Right lobe of liver (tissue), 6 donors: ENCODE data around the gene NEURL1. TPM values are rescaled to one million over a fixed set of nuclear protein-coding genes. Genes with fewer than 3 reads are reported as not detected.
A peak's percentile ranks its signal among the peaks of the same experiment; 100 is the strongest.
"Not testable (repeated sequence)": the region's sequence is repeated elsewhere in the genome, so short reads cannot be mapped to it uniquely, and the experiment has no call there.

Experiments used
- ATAC-seq, 4 donors: fragments of 200-7000 bp; cut with Tn5 transposase; one replicate each; pipeline ENCODE4 v1.9.1; 2020; ENCODE audit warnings: mild to moderate bottlenecking in 4 of 4, moderate library complexity in 4 of 4
- DNase-seq, 3 donors: peaks; one replicate each; pipeline ENCODE4 v3.0.0-alpha.2; 2020
- H3K27ac ChIP-seq, 3 donors: fragments of 200-600 bp; one replicate each; pipeline ENCODE4 v1.8.0; 2022
- H3K27me3 ChIP-seq, 2 donors: fragments of 200-600 bp; one replicate each; pipeline ENCODE4 v1.8.0; 2022
- H3K36me3 ChIP-seq, 4 donors: fragments of 200-600 bp; sonication (generic) in 1 of 4; one replicate each; pipeline versions ENCODE4 v1.5.1 to v1.8.0; 2017 to 2022; ENCODE audit warnings: control low read depth in 1 of 4
- H3K4me1 ChIP-seq, 4 donors: fragments of 200-600 bp; sonication (generic) in 1 of 4; one replicate each; pipeline versions ENCODE4 v1.5.1 to v1.8.0; 2017 to 2022; ENCODE audit warnings: control low read depth in 1 of 4
- H3K4me3 ChIP-seq, 3 donors: fragments of 200-600 bp; one replicate each; pipeline ENCODE4 v1.8.0; 2022
- H3K9me3 ChIP-seq, 4 donors: fragments of 200-600 bp; sonication (generic) in 1 of 4; one replicate each; pipeline versions ENCODE4 v1.5.1 to v1.8.0; 2017 to 2022; ENCODE audit warnings: control low read depth in 1 of 4
- POLR2A ChIP-seq: fragments of 450-650 bp; IDR thresholded peaks from one replicate; pipeline ENCODE4 v1.6.1; 2017; ENCODE audit warnings: antibody characterized with exemption, mild to moderate bottlenecking
- WGBS: methylation state at CpG from one replicate; pipeline ENCODE4 v1.1.6; 2018; ENCODE audit warnings: low coverage, low lambda C conversion rate; ENCODE audit not compliant: insufficient coverage; ENCODE audit errors: missing lambda C conversion rate; 5-methylcytosine and 5-hydroxymethylcytosine counted together
- intact Hi-C, 2 donors: fragments of 100-400 bp; cut with DNase I; formaldehyde crosslinking; loops; one replicate each; pipeline versions ENCODE4 v1.11.2 to v1.14.1; 2022
- total RNA-seq, 6 experiments: library from RNA; depleted of rRNA in 2 of 6; stranded (reverse); fragments of >200 nt in 2 of 6; fragmentation: NEBNext Ultra II Directional in 3 of 6; extraction: Animal tissue kit (Norgen Biotek cat#: 25700) in 3 of 6; gene quantifications; one replicate each; pipeline versions ENCODE4 v1.1.0 to v1.2.4, GENCODE V29; 2016 to 2023
- TF ChIP-seq, protein P1 (sequence below), 4 donors: fragments of 200-600 bp in 3 of 4; fragments of 450-650 bp in 1 of 4; IDR thresholded peaks; one replicate each; pipeline versions ENCODE4 v1.5.1 to v1.8.0; 2016 to 2022; ENCODE audit warnings: antibody characterized with exemption in 4 of 4, mild to moderate bottlenecking in 2 of 4
- donor health status: DM: no; HTN: yes; CAD: no.
- donor health status: DM: no; HTN: no; CAD: no.
- donor health status: DM: no; HTN: no; CAD: no.
- donor health status: DM: no; HTN: yes; CAD: no.
- donor health status: DM: no; HTN: yes; CAD: no.

Gene NEURL1
- total RNA-seq, 6 experiments from 2014 or later = 0.10 to 1.6 (median 0.83) TPM; not detected in 1

DNA sequence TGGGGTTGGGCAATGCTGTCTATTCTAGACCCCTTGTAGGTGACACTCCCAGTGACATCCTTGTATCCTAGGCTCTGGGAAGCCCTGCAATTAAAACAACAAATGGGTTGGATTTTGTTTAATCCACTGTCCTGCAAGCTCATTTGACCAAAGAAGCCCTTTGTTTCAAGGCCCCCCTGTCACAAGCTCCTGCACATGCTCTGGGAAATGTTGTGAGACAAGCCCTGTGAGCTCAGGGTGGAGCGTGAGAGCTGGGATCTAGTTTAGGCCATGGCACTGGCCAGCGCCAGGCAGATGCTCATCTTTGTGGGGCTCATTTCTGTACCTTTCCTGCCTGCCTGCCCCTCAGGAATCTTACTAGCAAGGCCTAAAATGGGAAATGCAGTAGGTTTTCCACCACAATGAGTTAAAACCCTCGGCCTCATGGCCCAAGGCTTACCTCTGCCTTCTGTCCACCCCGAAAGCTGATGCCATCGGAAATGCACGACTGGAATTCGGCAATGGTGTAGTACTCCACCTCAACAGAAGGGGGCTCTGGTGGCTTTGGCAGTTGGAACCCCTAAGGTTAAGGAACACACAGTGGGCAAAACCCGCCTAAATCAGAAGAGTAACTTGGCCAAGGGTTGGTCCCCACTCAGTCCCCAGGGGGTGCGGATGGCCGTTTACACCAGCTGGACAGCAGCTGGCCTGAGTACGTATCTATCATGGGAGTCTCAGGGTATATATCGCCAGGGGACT lies 112.0 kb downstream of the NEURL1 start:
- TF ChIP-seq POLR2A = no peak
- TF ChIP-seq, protein P1, sequence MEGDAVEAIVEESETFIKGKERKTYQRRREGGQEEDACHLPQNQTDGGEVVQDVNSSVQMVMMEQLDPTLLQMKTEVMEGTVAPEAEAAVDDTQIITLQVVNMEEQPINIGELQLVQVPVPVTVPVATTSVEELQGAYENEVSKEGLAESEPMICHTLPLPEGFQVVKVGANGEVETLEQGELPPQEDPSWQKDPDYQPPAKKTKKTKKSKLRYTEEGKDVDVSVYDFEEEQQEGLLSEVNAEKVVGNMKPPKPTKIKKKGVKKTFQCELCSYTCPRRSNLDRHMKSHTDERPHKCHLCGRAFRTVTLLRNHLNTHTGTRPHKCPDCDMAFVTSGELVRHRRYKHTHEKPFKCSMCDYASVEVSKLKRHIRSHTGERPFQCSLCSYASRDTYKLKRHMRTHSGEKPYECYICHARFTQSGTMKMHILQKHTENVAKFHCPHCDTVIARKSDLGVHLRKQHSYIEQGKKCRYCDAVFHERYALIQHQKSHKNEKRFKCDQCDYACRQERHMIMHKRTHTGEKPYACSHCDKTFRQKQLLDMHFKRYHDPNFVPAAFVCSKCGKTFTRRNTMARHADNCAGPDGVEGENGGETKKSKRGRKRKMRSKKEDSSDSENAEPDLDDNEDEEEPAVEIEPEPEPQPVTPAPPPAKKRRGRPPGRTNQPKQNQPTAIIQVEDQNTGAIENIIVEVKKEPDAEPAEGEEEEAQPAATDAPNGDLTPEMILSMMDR (IDR thresholded peaks at IDR 0.05) = peak; percentile 70 to 88 (median 76)
- Histone ChIP-seq H3K27me3 (no peaks in the 10 kb centered on the region), H3K36me3 (peaks cover 0 to 12% (median 0%) of the 10 kb centered on the region in 4 donors), H3K4me3 (no peak overlapping the region), H3K9me3 (no peaks in the 10 kb centered on the region), H3K4me1 (no peaks in the 10 kb centered on the region), H3K27ac (no peak overlapping the region)
- ATAC-seq = peak; percentile 73 to 87 (median 81)
- peak in 1 of 3 donors; percentile 38 for DNase-seq
- intact Hi-C loops = no loop called here
- WGBS = 16% methylated on average over 5 of the region's 12 CpGs

DNA sequence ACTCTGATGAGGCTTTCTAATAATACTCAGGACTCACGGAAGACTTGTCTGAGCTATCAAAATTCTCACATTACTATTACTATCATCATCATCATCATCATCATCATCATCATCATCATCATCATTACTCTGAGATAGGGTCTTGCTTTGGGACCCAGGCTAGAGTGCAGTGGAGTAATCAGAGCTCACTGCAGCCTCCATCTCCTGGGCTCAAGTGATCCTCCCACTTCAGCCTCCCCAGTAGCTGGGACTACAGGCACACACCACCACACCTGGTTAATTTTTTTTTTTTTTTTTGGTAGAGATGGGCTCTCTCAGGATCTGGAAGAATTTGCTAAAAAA lies 112.6 kb downstream of the NEURL1 start:
- WGBS = 100% methylated on average over 1 of the region's 1 CpG
- intact Hi-C loops, H3K27ac ChIP-seq, DNase-seq, H3K27me3 ChIP-seq, H3K9me3 ChIP-seq, ATAC-seq, H3K4me1 ChIP-seq, H3K4me3 ChIP-seq: not testable (repeated sequence)
- peaks cover 0 to 15% (median 1%) of the 10 kb centered on the region in 4 donors for H3K36me3 ChIP-seq

DNA sequence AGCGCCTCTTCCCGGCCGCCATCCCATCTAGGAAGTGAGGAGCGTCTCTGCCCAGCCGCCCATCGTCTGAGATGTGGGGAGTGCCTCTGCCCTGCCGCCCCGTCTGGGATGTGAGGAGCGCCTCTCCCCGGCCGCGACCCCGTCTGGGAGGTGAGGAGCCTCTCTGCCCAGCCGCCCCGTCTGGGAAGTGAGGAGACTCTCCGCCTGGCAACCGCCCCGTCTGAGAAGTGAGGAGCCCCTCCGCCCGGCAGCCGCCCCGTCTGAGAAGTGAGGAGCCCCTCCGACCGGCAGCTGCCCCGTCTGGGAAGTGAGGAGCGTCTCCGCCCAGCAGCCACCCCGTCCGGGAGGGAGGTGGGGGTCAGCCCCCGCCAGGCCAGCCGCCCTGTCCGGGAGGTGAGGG lies 113.5 kb downstream of the NEURL1 start:
- ATAC-seq, H3K27me3 ChIP-seq, H3K4me1 ChIP-seq, intact Hi-C loops, DNase-seq, H3K9me3 ChIP-seq, H3K27ac ChIP-seq, H3K4me3 ChIP-seq: not testable (repeated sequence)
- 67% methylated on average over 6 of the region's 32 CpGs for WGBS
- H3K36me3 ChIP-seq = peaks cover 0 to 21% (median 5%) of the 10 kb centered on the region in 4 donors

DNA sequence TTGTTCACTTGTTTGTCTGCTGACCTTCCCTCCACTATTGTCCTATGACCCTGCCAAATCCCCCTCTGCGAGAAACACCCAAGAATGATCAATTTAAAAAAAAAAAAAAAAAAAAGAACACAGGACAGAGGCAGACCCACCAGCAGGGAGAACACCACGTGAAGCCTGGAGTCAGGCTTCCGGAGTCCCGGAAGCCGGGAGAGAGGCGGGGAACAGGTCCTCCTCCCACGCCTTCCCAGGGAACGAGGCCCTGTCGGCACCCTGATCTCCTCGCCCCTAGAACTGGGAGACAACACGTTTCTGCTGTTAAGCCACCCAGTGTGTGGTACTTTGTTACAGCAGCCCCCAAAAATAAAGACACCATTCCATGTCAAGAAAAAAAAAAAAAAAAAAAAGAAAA lies 114.6 kb downstream of the NEURL1 start:
- intact Hi-C loops, H3K9me3 ChIP-seq, H3K27ac ChIP-seq, H3K4me3 ChIP-seq, DNase-seq, H3K4me1 ChIP-seq, ATAC-seq, H3K27me3 ChIP-seq: not testable (repeated sequence)
- H3K36me3 ChIP-seq = peaks cover 0 to 21% (median 10%) of the 10 kb centered on the region in 4 donors
- 80% methylated on average over 1 of the region's 11 CpGs for WGBS

DNA sequence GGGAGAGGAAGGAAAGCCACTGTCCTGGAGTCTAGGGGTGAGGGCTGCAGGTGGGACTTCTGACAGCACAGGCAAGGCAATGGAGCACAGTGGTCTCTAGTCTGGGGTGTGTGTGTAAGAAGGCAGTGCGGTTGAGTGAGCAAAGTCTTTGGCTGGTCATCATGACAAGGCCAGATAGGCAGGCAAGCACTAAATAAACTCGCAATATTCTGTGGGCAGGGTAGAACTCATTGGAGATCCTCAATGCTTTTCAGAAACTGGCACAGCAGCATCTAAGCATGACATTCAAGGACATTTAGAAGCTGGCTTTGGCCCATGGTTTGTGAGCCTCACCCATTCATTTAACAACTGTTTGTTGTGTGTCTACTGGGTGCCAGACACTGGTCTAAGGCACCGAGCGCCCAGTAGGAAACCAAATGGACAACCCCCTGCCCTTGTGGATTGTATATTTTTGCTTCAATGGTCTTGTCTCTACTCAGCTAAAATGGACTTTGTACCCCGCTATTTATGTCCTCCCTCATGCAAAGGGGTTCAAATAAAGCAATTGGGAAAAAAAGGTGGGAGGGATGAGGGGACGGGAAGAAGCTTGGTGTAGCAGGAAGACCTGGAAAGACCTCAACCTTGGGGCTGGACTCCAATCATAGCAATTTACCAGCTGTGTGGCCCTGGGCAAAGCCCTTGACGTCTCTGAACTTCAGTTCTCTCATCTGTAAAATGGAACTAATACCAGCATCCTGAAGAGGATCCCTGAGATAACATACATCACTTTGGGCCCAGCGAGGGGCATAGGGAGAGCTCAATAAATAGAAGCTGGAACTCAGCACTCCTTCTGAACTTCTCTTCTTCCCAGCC lies 116.0 kb downstream of the NEURL1 start:
- no peaks in the 10 kb centered on the region for H3K27me3 ChIP-seq
- H3K4me3 ChIP-seq = no peak overlapping the region
- no peaks in the 10 kb centered on the region for H3K9me3 ChIP-seq
- peaks cover 0 to 29% (median 9%) of the 10 kb centered on the region in 4 donors for H3K36me3 ChIP-seq
- ATAC-seq = no peak
- no peaks in the 10 kb centered on the region for H3K4me1 ChIP-seq
- intact Hi-C loops = no loop called here
- WGBS = 98% methylated on average over 7 of the region's 8 CpGs
- TF ChIP-seq, protein P1 (IDR thresholded peaks at IDR 0.05) = no peak
- TF ChIP-seq POLR2A = no peak
- no peak overlapping the region for H3K27ac ChIP-seq
- DNase-seq = no peak

DNA sequence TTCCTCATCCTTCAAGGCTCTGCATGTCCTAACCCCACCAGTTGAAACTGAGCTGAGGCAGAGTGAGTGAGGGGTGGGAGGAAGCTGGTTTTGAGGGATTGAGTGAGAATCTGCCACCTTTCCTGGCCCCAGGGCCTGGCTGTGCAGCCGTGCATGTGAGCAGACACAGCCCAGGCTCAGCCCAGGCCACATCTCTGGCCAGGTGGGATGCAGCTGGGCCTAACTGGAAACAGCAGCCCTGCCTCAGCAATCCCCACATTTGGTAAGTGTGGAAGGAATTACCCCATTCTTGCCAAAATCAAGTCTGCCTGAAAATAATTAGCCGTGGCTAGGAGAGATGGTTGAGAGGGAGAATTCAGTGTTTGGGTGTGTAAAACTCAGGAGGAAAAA lies 116.6 kb downstream of the NEURL1 start:
- DNase-seq (no peak), ATAC-seq (no peak)
- Histone ChIP-seq H3K27ac (no peak overlapping the region), H3K36me3 (peaks cover 0 to 29% (median 9%) of the 10 kb centered on the region in 4 donors), H3K27me3 (no peaks in the 10 kb centered on the region), H3K9me3 (no peaks in the 10 kb centered on the region), H3K4me1 (no peaks in the 10 kb centered on the region), H3K4me3 (no peak overlapping the region)
- WGBS = 90% methylated on average over 1 of the region's 2 CpGs
- intact Hi-C loops = no loop called here
- TF ChIP-seq, protein P1 (IDR thresholded peaks at IDR 0.05) = no peak
- TF ChIP-seq POLR2A = no peak
